CD4-positive, alpha-beta T cell treated with Interleukin-4 for 1 hour (primary cell): ENCODE results near the gene C5orf58.

Experiments
- DNase-seq, 2 donors: peaks; one replicate each; pipeline ENCODE4 v3.0.0-alpha.2; 2020 to 2022

The C5orf58 gene

GRCh38 chr5:170285181-170285580 lies 52.4 kb downstream of the C5orf58 start:
- no peak for DNase-seq

- no peak for DNase-seq
These were observed 53.7 kb downstream of the C5orf58 start for GRCh38 chr5:170286386-170286925.

GRCh38 chr5:170287532-170287931 lies 54.7 kb downstream of the C5orf58 start:
- DNase-seq: peak in 1 of 2 donors; percentile 40

GRCh38 chr5:170288151-170288550 lies 55.4 kb downstream of the C5orf58 start:
- DNase-seq: no peak

GRCh38 chr5:170288551-170288950 lies 55.8 kb downstream of the C5orf58 start:
- DNase-seq: no peak

DNA sequence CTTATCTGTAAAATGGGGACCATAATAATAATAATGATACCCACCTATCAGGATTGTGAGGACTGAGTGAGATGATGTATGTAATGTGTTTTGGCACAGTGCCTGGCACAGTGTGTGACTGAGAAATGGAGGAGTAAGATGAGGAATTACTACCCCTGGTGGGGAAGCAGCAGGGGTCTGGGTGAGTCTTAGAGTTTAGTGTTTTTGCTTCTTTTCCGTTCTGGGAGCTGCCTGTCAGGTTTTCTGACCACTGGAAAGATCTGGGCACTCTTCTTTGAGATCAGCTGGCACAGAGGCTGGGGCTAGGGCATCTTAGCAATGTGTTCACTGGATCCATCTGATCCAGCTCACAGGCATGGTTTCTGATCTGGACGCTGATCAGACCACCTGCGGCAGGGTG lies 56.3 kb downstream of the C5orf58 start:
- no peak for DNase-seq

DNA sequence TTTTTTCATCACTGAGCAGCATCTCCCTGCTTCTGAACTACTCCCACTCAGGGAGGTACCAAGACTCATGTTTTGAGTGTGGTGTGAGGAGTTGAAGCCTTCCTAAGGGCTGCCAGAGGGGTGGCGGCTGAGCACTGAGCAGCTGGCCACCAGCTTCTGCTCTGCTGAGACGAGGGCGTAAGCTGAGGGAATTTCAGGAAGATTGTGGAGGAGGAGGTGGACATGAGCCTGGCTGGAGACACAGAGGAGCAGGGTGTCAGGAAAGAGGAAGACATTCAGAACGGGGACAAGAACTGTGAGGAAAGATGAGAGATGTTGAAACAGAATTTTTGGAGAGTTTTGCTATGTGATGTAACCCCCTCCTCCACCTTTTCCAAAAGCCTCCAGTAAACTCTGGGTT lies 57.0 kb downstream of the C5orf58 start:
- no peak for DNase-seq

- no peak for DNase-seq
These were observed 57.7 kb downstream of the C5orf58 start for GRCh38 chr5:170290498-170290897.

GRCh38 chr5:170292179-170293104 lies 59.7 kb downstream of the C5orf58 start:
- DNase-seq: no peak

GRCh38 chr5:170293273-170293672 lies 60.5 kb downstream of the C5orf58 start:
- peak; percentile 78 to 88 for DNase-seq

- no peak for DNase-seq
These were observed 61.3 kb downstream of the C5orf58 start for GRCh38 chr5:170294057-170294456.

- no peak for DNase-seq
These were observed 61.8 kb downstream of the C5orf58 start for GRCh38 chr5:170294556-170294955.
